Forelimb muscle (tissue), 1 donor: ENCODE measurements around the gene OLFM2. TPM values are rescaled to one million over a fixed set of nuclear protein-coding genes. Genes with fewer than 3 reads are reported as not detected.
"Not testable (repeated sequence)": the region's sequence is repeated elsewhere in the genome, so short reads cannot be mapped to it uniquely, and the experiment has no call there.

Experiments
- DNase-seq: peaks from one replicate; pipeline ENCODE4 v3.0.0-alpha.2; 2013; ENCODE audit warnings: low read depth
- polyA plus RNA-seq: library from polyadenylated mRNA; unstranded; fragments of 120-200 nt; gene quantifications from one replicate; pipeline ENCODE4 v1.2.1, GENCODE V29; 2013; ENCODE audit not compliant: insufficient read length

OLFM2 gene
- polyA plus RNA-seq: 29.8 TPM

GRCh38 chr19:9936326-9937000, at the start of gene OLFM2:
Gene OLFM2 (minus strand): TSS chr19:9936515. CDS start chr19:9936366, 149 bp downstream.
- DNase-seq: no peak

- DNase-seq: no peak
Observed at GRCh38 chr19:9981406-9982260, 45.3 kb upstream of the OLFM2 start.

- DNase-seq: no peak
Observed at GRCh38 chr19:9972103-9972502, 35.8 kb upstream of the OLFM2 start.

GRCh38 chr19:9971166-9971897, 35.0 kb upstream of the OLFM2 start:
- DNase-seq: peak; percentile 19

- DNase-seq: no peak
Observed at GRCh38 chr19:9970481-9970880, 34.2 kb upstream of the OLFM2 start.

- DNase-seq: no peak
Observed at GRCh38 chr19:9969688-9969975, 33.3 kb upstream of the OLFM2 start.

- DNase-seq: no peak
Observed at GRCh38 chr19:9968820-9969687, 32.7 kb upstream of the OLFM2 start.

GRCh38 chr19:9967326-9967725, 31.0 kb upstream of the OLFM2 start:
- no peak for DNase-seq

GRCh38 chr19:9966448-9966847, 30.1 kb upstream of the OLFM2 start:
- DNase-seq: no peak

- DNase-seq: no peak
Observed at GRCh38 chr19:9966024-9966423, 29.7 kb upstream of the OLFM2 start.

GRCh38 chr19:9962623-9963290, 26.4 kb upstream of the OLFM2 start:
- no peak for DNase-seq

- no peak for DNase-seq
Observed at GRCh38 chr19:9961103-9961502, 24.8 kb upstream of the OLFM2 start.

- no peak for DNase-seq
Observed at GRCh38 chr19:9958379-9958821, 22.1 kb upstream of the OLFM2 start.

GRCh38 chr19:9956956-9957355, 20.6 kb upstream of the OLFM2 start:
- DNase-seq: no peak

GRCh38 chr19:9953802-9954542, 17.7 kb upstream of the OLFM2 start:
- no peak for DNase-seq

- DNase-seq: no peak
Observed at GRCh38 chr19:9952276-9952675, 16.0 kb upstream of the OLFM2 start.

GRCh38 chr19:9947441-9947840, 11.1 kb upstream of the OLFM2 start:
- no peak for DNase-seq

- not testable (repeated sequence) for DNase-seq
Observed at GRCh38 chr19:9946528-9947125, 10.3 kb upstream of the OLFM2 start.

GRCh38 chr19:9945319-9945966, 9.1 kb upstream of the OLFM2 start:
- DNase-seq: peak; percentile 90
